T-helper 2 cell (primary cell): Measurements from ENCODE around the gene NPFFR1.

ENCODE experiments used
- DNase-seq, 5 experiments: peaks; one replicate each; pipeline versions ENCODE4 v3.0.0 to v3.0.0-alpha.2; 2012 to 2022

Gene NPFFR1

DNA sequence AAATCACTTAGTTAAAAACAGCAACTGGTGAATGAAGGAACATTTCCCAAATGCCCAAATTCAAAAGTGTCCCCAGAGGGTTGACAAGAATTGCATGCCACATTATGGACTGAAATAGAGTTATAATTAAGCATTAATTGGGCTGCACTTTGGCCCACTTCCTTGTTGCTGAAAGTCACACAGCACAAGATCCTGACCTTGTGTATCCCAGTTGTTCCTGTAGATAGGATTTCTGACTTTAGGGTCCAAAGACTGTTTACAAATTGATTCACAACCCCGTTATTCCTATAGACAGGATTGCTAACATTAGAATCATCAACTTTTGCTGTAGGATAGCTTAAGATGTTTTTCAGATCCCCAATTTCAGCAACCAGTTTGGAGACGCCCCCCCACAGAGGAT lies 31.5 kb upstream of the NPFFR1 start:
- no peak for DNase-seq

DNA sequence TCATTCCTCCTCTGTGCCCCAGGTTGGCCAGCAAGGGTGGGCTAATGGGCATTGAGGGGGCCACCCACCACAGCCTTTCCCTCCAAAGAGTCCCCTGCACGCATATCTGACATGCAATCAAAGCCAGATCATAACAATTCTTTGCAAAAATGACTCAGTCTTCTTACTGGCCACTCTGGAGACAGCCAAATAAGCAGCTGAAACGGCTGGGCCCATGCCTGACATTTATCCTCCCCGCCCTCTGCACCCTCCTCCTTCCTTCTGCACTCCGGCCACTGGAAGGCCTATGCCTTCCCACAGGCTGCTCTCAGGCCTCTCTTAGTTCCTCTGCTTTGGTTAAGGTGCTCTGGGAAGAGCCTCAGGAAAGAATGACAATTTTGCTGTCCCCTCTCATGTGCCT lies 29.2 kb upstream of the NPFFR1 start:
- DNase-seq, result no peak

DNA sequence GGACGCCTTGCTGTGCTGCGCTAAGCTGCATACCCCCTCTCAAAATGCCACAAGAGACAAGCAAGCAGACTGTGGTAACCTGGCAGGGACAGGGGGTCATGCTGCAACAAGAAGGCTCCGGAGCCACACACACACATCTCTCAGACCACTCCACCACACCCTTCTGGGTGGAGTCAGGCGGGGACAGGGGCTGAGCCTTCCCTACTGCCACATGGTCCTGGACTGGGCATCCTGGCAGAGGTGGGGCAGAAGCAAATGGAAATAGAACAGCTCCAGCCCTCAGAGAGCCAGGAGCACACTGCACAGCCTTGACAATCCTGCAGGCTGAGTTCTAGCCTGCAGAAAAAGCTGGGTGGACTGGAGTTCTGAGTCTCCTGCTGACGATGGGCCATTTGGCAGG lies 28.4 kb upstream of the NPFFR1 start:
- no peak for DNase-seq

DNA sequence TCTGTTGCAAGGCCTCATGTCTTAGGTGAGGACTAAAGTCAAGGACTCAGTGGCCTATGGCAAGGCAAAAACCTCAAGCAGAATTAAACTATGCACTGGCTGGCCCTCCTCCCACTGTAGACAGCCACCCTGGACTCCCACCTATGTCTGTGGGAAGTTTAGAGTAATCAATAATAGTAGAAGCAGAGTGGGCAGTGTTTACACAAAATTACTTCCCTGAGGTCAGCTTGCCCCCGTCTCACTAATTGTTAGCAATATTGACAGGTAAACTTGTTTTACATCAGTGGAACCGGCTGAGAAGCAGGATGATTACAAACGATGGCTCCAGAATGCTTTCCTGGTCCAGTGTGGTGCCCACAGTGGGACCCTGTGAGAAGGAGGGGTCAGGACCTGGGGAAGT lies 27.9 kb upstream of the NPFFR1 start:
- no peak for DNase-seq

DNA sequence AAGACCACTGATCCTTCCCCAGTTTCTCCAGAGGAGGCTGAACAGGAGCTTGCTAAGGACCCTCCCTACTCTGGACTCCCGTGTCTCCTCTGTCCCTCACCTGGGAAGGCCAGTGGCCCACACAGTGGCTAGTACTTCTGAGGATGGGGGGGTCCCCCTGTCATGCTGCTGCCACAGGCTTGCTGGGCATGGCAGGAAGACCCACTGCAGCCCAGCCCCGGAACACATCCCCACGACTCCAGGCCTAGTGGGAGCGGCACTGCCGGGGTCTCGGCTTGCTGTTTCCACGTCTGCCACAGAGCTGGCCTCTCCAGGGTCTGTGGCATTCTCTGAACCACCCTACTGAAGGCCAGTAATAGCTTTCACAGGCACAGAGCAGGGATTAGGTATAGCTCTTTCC lies 25.9 kb upstream of the NPFFR1 start:
- DNase-seq, result no peak

DNA sequence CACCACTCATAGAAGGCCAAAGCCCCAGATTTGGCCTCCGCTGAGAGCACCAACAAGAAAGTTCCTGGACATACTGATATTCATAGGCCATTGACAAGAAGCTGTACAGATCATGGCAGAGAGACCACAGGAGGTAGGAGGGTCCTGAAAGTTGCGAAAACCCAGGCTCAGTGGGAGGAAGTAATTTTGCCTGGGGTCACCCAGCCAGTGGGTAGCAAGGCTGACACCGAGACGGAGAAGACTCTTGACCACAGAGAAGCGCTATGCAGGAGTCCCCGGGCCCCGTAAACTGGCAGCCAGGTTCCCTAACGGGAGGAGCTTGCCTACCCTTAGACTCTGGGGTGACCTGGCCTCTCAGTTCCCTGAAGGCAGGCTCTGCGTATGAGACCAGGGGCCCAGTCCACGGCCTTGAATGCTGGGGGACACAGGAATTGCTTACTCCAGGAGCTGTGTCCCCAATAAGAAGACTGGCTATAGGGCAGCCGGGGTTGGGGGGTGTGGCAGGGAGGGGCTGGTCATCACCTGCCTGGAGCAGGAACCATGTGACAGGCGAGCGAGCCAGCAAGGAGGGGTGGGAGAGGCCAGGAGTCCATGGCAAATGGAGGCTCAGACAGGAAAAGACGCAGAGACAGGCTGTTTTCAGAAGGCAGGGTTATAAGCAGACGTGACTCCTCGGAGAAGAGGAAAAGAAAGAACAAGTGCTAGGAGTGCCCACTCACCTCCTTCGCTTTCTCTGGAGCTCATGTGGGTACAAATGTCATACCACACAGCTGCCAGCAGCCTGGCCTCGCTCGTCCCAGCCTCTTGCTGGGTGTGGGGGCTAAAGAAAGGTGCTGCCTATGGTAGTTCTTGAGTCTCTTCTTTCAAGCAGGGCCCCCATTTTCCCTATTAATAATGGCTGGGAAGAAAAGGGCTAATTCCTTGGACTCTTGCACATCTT lies 24.6 kb upstream of the NPFFR1 start:
- DNase-seq, result no peak

DNA sequence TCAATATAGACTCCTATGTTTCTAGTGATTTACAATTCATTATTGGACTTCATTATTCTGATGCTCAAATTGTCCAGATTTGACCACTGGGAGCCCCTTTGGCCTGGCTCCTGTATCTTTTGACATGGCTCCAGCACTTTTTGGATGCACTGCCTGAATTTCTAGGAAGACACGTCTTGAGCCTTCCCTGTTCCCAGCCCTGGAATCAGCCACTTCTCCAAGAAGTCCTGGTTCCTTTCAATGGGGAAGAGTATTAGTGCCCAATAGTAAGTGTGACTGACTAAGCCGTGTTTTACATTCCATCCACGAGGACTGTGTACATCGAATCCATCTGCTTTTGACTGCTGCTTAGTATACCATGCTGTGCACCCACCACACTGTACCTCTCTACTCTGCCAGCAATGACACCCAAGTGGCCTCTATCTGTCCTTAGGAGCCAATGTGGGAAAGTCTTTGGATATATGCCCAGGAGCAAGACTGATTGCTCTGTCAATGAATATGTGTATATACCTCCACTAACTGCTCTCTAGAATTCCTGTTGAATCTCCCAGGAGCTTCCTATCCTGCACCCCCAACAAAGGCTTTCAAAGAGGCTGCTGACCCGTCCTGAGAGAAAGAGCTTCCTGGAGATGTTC lies 23.2 kb upstream of the NPFFR1 start:
- DNase-seq, result no peak

DNA sequence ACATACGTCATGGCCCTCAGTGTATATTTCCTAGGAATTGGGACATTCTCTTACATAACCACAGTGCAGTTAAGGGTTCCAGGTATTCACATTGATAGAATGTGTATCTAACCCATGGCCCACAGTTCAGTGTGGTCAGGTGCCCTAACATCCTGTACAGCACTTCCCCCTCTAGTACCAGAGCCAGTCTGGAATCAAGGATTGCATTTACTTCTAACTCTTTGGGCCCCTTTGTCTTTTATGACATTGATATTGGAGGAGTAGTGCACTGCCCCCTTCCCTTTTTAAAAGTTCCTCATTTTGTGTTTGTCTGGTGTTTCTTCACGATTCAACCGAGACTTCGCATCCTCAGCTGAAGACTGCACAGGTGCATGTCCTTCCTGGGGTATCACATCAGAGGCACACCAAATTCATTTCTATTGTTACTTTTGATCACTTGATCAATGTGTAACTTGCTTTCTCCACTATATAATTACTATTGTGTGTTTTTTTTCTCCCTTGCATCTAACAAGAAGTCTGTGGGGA lies 22.4 kb upstream of the NPFFR1 start:
- DNase-seq, result no peak

DNA sequence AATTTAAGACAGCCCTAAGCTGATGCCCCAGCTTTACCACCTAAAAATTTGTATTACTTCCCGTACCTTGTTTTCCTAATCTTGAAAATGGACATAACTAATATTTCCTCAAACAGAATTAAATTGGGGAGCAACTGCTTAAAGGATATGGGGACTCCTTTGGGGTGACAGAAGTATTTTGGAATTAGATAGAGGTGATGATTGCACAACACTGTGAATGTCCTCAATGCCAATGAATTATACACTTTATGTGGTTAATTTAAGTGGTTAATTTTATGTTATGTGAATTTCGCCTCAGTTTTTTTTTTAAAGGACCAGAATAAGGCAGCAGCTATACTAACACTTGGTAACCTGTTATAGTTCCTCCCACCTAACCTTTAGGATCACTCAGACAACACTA lies 19.9 kb upstream of the NPFFR1 start:
- no peak for DNase-seq

DNA sequence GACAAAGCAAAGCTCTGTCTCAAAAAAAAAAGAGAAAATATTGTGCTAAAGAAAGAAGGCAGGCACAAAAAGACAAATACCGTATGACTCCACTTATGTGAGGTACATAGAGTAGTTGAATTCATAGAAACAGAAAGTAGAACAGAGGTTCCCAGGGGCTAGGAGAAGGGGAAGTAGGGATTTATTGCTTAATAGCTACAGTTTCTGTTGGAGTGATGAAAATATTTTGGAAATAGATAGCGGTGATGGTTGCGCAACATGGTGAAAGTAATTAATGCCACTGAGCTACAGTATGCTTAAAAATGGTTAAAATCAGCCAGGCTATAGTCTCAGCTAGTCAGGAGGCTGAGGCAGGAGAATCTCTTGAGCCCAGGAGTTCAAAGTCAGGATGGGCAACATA lies 18.5 kb upstream of the NPFFR1 start:
- no peak for DNase-seq

DNA sequence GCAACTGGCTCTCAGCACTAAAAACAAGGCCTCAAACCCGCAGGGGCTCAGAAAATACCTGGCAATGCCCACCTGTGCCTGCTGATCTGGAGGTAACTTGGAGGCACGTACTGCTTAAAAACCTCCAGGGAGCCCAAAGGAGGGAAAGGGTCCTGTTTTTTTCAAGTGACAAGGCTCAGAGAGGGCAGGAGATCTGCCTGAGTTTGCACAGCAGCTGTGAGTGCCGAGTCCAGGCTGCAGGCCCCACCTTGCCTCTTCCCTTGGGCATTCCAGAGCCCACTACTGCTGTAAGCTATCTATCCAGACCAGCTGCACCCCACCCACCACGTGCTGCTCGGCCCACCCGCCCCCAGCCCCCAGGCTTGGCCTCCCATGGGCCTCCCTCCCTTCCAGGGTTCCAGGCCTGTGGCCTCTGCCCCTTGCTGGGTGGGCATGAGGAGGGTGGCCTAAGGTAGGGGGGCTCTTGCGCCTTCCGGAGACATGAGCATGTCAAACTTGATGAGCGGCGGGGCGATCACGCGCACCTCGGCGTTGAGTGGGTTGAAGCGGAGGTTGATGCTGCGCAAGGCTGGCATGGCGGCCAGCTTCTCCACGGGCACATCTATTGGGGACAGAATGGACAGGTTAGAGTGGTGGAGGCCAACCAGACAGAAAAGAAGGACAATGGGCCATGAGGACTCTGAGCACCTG lies 17.2 kb upstream of the NPFFR1 start:
- DNase-seq, result no peak

DNA sequence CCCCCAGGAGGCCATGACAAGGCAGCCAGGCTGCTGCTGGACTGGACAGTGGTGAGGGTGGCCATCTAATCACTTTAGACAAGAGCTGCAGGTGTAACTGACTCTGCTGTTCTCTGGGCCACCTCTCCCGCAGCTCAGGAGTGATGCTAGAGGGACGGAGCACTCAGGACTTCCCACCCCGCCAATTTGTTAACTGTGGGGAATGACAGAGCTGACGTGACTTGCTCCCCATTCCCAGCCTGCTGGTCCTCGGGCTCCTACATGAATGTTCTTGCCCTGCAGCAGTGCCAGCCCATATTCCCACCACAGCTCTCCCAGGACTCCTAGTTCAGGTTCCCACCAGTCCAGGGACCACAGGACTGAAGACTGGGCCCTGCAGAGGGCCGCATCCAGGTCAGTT lies 16.7 kb upstream of the NPFFR1 start:
- no peak for DNase-seq

DNA sequence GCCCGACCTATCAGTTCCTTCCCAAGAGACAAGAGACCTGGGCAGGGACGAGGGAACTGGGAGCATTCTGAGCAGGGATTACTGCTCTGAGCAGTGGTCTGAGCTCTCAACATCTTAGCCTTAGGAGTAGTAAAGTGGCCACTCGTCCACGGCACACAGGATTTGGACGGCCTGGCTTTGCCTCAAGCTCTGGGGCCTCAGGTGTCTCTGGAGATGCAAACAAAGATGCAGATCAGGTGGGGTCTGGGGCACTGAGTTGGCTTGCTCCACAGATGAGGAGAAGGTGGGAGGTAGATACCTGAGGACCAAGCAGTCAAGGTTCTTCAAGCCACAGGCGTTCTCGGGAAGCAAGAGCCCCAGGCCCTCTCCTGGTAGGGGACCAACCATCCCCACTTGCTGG lies 16.1 kb upstream of the NPFFR1 start:
- no peak for DNase-seq

DNA sequence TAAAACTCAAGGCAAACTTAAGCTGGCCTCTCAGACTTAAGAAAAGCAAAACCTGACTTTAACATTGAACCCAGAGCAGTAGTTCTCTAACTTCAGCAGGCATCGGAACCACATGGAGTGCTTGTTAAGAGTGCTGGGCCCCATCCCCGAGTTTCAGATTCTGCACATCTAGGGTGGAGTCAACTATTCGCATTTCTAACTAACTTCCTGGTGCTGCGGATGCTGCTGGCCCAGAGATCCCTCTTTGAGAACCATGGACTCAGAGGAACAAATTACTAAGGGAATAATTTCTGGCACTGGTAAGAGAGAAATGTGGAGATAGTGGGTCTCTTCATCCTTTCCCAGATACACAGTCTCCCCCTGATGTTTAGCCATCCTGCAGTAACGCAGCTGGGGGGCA lies 14.6 kb upstream of the NPFFR1 start:
- DNase-seq, result no peak

DNA sequence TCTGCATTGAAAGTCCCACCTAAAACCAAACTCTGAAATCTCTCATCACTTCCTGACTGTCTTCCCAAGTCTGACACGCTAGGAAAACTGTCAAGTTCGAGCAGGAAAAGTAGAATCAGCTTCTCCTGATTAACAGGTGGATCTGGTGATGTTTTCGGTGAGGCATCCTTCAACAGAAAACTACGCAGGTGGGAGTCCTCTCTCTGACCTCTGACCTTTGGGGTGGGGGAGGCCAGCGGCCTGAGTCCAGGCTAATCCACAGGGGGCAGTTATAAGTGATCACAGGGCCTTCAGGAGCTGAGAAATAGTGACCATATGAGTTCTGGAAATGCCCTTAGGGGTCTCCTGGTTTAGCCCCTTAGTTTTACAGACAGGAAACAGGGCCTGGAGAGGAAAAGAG lies 13.4 kb upstream of the NPFFR1 start:
- DNase-seq, result no peak

DNA sequence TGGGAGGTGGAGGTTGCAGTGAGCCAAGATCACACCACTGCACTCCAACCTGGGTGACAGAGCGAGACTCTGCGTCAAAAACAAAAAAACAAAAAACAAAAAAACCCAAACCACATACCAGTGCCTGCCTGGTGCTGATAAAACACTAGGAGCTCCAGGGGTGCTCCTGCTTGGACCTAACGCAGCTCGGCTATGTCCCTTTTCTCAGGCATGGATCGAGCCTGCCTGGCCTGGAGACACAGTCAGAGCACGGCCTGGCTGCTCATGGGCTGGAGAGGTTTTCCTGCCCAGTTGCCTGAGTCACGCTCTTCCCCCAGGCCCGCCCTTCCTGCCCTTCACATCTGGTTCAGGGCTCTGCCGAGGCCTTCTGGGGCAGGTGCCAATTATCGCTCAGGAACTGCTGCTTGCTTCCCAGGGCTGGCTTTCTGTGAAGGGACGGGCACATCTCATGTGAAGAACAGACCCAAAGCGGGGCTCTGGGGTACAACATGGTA lies 12.6 kb upstream of the NPFFR1 start:
- no peak for DNase-seq

DNA sequence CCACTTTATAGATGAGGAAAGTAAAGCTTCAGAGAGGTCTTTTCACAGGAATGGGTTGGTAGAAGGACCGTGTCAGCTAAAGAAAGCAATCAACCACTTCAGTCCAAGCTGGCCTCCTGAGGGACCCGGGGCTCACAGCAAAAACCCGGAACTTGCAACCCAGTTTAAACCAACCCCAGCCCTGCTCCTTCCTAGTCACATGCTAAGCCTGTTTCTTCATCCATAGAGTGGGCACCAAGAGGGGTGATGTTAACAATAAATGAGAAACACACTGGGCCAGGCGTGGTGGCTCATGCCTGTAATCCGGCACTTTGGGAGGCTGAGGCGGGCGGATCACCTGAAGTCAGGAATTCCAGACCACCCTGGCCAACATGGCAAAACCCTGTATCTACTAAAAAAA lies 12.1 kb upstream of the NPFFR1 start:
- DNase-seq, result no peak

DNA sequence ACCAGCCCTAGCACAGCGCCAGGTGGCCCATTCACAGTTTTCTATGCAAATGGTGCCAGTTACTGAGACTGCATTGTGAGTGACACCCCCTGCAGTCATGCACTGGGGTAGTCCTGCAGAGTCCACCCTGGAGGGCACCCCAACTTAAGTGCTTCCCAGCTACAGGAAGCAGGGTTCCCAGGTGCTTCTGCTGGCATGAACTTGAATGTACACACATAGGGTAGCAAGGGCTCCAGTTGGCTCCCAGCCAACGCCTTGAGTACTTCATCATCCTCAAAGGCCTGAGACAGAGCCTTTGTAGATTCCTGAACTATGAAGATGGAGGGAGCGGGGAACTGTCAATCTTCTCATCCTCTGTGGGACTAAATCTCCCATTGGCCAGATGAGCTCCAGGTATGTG lies 11.5 kb upstream of the NPFFR1 start:
- DNase-seq, result no peak

DNA sequence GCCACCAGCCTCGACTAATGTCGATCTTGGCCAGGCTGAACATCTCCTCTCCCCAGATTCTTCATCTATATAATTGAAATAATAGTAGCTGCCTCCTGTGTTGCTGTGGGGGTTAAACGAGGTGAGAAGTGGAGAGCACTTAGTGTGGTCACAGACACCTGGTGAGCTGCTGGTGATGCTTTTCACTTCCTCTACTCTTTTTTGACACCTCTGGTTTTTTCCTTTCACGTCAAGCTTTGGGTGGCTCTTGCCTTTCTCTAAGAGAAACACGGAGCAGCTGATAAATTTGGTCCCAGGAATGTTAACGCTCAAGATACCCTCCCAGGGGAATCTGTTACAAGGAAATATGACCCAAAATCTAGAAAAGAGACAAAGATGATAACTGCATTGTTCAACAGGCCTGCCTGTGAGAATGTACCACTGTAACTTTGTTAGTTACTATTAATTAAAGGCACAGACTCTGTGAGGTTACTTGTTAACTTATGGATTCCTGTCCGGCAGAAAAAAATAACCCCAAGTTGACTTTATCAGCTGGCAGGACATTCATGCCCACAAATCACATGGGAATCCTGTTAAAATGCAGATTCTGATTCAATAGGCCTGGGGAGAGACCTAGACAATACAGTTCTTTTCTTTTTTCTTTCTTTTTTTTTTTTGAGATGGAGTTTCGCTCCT lies 9.5 kb upstream of the NPFFR1 start:
- peak in 1 of 5 experiments; percentile 4 for DNase-seq

DNA sequence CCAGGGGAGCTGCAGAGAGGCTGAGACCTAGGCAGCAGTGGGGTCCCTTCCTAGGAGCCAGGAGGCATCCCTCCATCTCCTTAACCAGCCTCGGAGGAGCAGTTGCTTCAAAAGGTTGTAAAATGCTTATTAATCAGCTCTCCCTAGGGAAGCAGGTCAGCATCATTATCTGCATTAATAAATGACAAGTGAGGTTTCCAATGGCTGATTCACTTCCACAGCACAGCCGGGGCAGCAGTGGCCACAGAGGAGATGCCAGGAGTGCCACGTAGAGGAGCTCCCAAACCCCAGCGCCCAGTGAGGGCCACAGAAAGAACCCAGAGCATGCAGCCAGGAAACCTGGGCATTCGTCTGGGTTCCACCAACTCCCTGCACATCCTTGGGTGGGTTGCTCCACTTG lies 8.2 kb upstream of the NPFFR1 start:
- DNase-seq, result no peak

DNA sequence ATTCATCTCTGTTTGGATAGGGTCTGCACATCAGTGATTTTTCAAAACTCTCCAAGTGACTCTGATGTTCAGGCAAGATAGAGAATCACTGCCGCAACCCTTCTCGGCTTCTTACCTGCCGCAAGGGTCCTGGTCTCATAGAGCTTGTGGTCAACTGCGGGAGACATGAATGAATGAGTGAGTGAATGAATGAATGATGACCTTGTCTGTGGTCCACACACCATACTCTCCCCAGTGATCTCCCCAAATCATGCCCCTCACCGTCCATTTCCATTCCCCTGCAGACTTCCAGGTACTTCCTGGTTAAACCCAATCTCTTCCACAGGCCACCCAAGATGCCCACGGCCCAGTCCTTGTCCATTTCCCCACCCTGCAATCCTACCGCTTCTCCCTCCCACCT lies 5.9 kb upstream of the NPFFR1 start:
- no peak for DNase-seq

DNA sequence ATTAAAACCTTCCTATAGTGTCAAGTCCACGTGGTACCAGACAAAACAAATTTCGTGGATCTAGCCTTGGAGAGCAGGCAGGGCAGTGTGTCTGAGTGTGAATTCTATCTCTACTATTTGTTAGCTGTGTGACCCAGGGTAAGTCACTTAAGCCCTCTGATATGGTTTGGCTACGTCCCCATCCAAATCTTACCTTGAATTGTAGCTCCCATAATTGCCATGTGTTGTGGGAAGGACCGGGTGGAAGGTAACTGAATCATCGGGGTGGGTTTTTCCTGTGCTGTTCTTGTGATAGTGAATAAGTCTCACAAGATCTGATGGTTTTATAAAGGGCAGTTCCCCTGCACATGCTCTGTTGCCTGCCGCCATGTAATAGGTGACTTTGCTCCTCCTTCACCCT lies 2.8 kb upstream of the NPFFR1 start:
- no peak for DNase-seq

DNA sequence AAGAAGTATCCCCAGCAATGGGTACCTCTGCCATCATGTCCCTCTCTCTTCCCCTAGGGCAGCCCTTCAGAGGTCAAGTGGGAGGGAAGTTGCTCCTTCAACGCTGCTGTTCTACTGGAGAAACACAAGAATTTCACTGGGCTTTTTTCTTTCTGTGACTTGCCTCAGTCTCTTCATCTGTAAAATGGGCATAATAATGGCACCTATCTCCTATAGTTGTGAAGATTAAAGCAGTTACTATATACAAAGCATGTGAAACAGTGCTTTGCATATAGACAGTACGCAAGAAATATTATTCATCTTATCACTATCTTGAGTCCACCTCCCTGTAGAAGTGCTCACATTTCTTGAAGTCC lies 1.6 kb upstream of the NPFFR1 start:
- no peak for DNase-seq
